HG03175 (cell line): ENCODE data around the gene ACAD11.
"Not testable (repeated sequence)": the region's sequence is repeated elsewhere in the genome, so short reads cannot be mapped to it uniquely, and the experiment has no call there.

Experiments used
- ATAC-seq: cut with Tn5 transposase; IDR thresholded peaks from one replicate; pipeline ENCODE4 v1.9.1; 2021; ENCODE audit warnings: mild to moderate bottlenecking, moderate library complexity; ENCODE audit not compliant: unreplicated experiment

Gene ACAD11

DNA sequence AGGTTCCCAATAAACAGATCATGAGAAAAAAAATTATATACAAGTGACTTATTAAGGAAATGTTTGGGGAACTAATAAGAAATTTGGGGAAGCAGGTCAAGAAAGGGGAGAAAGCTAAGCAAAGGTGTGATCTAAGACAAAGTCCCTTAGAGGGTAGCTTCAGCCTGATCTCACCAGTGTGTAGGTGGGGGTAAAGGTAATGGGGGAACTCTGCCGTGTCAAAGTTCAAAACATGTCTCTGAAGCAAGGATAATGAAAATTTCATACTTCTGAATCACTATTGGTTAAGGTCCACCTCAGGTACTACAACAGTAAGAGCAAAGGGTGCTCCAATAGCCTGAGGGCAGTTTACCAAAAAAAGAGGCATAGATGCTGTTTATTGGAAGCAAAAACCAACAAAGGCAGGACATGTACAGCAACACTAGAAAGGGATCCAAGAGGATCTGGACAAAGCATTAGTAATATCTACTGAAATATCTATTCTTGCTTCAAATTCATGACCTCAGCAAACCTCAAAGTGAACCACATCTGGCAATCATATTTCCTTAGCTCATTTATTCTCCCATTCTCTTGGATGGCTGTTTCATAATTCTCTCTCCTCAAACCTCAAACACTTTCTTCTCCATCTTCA lies 6.9 kb downstream of the ACAD11 start:
- no peak for ATAC-seq

DNA sequence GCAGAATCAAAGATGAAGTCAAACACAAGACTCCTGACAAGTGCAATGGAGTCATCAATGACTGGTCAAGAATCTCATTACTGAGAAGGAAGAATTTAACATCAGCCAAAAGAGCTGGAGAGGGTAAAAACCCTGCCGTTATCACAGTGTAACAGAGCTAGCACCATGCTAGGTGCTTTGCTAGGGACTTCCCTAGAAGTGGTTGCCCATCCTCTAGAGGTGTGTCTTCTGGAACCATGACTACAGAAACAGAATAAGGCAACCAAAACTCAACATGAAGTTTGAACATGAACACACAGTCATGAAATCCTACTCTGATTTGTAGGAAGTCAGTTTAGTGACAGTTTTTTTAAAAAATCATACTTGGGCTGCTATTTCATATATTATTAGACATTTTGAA lies 9.5 kb downstream of the ACAD11 start:
- ATAC-seq, result no peak

- ATAC-seq, result no peak
Observed at GRCh38 chr3:132645058-132645457, 14.6 kb downstream of the ACAD11 start.

- ATAC-seq, result no peak
Observed at GRCh38 chr3:132643366-132643765, 16.2 kb downstream of the ACAD11 start.

GRCh38 chr3:132642539-132642847 lies 17.1 kb downstream of the ACAD11 start:
- no peak for ATAC-seq

GRCh38 chr3:132641837-132642538 lies 17.6 kb downstream of the ACAD11 start:
- ATAC-seq, result no peak

DNA sequence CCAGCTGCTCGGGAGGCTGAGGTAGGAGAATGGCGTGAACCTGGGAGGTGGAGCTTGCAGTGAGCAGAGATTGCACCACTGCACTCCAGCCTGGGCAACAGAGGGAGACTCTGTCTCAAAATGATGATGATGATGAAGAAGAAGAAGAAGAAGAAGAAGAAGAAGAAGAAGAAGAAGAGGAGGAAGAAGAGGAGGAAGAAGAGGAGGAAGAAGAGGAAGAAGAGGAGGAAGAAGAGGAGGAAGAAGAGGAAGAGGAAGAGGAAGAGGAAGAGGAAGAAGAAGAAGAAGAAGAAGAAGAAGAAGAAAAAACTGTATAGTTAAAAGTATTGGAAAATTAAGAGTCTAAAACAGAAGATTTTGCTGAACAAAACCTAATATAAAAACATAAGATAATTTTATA lies 18.2 kb downstream of the ACAD11 start:
- ATAC-seq, result not testable (repeated sequence)

GRCh38 chr3:132638706-132639105 lies 20.9 kb downstream of the ACAD11 start:
- ATAC-seq, result no peak

DNA sequence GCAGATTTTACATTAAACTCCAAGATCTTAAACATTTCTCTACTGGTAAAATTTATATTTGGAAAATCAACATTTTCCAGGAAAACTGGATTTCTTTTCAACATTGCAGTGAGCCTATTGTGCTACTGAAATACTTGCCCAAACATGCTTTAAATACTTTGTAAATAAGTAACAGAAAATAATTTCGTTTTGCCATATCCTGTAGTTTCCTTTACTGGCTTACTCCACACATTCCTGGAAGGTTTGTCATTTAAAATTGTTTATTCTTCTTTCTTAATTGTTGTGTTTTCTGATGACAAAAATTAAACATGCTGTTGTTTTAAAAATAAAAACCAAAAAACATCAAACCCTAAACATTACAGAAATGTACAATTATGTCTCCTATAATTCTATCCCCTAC lies 22.0 kb downstream of the ACAD11 start:
- no peak for ATAC-seq

- ATAC-seq, result no peak
Observed at GRCh38 chr3:132635052-132635451, 24.6 kb downstream of the ACAD11 start.

- ATAC-seq, result no peak
Observed at GRCh38 chr3:132630612-132631011, 29.0 kb downstream of the ACAD11 start.

- ATAC-seq, result no peak
Observed at GRCh38 chr3:132629928-132630327, 29.7 kb downstream of the ACAD11 start.

- ATAC-seq, result no peak
Observed at GRCh38 chr3:132628157-132628556, 31.5 kb downstream of the ACAD11 start.

DNA sequence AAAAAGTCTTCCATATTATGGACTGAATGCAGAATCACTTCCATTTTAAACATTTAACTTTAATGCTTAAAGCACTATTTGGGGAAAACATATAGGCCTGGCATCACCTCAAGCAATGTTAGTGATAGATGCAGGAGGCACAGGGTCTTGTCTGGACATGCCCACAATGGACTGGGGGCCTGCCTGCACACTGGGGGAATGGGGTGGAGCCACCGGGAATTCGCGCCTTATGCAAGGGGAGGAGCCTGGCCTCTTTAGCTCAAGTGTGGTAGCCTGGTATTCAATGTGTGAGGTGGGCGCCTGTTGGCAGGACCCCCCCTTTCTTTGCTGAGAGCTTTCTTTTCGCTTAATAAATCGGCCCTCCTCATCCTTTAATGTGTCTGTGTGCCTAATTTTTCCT lies 32.7 kb downstream of the ACAD11 start:
- no peak for ATAC-seq

DNA sequence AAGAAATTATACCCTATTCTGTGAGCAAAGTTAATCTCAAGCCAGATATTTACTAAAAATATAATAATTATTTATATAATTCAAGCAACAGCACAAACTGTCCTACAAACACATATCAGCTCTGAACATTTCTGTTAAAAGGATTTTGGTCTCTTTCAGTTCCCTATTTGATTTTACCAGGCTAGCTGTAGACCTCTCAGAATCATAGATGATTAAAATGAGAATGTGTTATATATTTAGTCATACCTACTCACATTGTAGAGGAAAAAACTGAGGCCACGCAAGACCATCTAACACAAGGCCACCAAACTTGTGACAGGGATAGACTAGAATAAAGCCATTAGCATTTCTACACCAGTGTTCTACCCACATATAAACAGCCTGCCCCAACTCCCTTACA lies 34.0 kb downstream of the ACAD11 start:
- ATAC-seq, result peak; percentile 93

DNA sequence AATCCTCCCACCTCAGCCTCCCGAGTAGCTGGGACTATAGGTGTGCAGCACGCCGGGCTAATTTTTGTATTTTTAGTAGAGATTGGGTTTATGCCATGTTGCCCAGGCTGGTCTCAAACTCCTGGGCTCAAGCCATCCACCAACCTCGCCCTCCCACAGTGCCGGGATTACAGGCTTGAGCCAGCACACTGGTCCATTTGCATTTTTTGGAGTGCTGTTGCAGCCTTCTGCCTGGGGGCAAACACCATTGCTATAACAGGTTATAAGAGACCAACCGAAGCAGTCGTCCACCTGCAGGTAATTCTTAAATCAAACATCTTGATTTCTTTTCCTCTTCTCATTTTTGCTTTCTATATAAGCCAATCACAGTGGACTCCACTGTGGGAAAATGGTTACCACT lies 34.8 kb downstream of the ACAD11 start:
- no peak for ATAC-seq

DNA sequence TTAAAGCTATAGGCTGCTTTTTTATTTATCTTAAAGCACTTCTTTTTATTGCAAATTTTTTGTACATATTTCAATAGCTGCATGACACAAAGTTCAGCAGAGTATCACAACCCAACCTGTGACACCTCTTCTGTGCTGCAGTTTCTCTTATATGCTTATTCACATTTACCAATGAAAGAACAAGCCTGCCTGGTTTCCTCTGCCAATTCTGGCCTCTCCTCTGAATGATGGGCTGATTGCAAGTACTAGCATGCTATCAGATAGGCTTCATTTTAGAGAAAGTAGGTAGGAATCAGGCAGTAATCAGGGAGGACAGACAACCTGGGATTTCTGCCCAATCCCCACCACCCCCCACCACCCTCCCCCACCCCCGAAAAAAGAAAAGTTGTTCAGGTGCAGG lies 36.0 kb downstream of the ACAD11 start:
- ATAC-seq, result no peak

DNA sequence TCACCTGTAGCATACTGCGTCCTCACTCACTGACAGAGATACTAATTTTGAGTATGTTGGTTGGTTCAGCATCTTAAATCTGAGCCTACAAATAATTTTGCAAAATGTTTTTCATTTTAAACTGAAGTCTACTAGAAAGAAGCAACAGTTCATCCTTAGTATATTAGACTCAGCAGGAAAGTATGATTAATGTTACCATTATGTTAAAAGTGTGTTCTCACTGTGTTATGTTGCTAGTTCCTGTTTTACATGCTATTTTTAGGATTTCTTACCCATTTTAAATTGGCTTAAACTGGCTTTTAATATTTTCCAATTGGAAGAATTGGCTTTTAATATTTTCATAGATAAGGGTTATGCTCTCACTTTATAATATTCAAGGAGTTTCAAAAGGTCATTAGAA lies 36.8 kb downstream of the ACAD11 start:
- ATAC-seq, result no peak

GRCh38 chr3:132622148-132622547 lies 37.5 kb downstream of the ACAD11 start:
- ATAC-seq, result no peak

DNA sequence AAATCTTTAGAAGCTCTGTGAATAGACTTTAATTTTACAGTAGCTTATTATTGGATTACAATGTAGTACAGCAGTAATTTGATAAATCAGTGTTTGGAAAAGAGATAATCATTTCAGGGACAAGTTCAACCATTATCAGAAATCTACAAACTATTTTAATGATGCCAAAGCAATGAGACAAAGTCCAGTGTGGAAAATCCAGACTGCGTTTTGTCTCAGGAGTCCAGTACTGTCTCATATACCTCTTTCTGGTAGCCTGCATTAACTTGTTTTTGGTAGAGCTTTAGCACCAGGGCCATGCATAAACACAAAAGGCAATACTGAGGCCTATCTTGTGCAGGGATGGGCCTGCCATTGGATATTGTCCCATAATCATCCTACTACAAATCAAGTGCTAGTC lies 42.8 kb downstream of the ACAD11 start:
- no peak for ATAC-seq

GRCh38 chr3:132615881-132616280 lies 43.7 kb downstream of the ACAD11 start:
- ATAC-seq, result no peak

DNA sequence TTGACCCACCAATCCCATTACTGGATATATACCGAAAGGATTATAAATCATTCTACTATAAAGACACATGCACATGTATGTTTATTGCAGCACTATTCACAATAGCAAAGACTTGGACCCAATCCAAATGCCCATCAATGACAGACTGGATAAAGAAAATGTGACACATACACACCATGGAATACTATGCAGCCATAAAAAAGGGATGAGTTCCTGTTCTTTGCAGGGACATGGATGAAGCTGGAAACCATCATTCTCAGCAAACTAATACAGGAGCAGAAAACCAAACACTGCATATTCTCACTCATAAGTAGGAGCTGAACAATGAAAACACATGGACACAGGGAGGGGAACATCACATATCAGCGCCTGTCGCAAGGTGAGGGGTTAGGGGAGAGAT lies 44.3 kb downstream of the ACAD11 start:
- ATAC-seq, result not testable (repeated sequence)

DNA sequence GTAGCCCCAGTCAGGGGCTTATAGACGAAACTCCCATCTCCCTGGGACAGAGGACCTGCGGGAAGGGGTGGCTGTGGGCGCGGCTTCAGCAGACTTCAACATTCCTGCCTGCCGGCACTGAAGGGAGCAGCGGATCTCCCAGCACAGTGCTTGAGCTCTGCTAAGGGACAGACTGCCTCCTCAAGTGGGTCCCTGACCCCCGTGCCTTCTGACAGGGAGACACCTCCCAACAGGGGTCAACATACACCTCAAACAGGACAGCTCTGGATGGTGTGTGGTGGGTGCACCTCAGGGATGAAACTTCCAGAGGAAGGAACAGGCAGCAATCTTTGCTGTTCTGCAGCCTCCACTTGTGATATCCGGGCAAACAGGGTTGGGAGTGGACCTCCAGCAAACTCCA lies 53.0 kb downstream of the ACAD11 start:
- not testable (repeated sequence) for ATAC-seq
